ENCODE data around the gene GRIPAP1. TPM values are rescaled to one million over a fixed set of nuclear protein-coding genes. Genes with fewer than 3 reads are reported as not detected.
A peak's percentile ranks its signal among the peaks of the same experiment; 100 is the strongest.

Gene GRIPAP1
- total RNA-seq, 1 experiment from 2014 or later: 13.9 TPM

DNA sequence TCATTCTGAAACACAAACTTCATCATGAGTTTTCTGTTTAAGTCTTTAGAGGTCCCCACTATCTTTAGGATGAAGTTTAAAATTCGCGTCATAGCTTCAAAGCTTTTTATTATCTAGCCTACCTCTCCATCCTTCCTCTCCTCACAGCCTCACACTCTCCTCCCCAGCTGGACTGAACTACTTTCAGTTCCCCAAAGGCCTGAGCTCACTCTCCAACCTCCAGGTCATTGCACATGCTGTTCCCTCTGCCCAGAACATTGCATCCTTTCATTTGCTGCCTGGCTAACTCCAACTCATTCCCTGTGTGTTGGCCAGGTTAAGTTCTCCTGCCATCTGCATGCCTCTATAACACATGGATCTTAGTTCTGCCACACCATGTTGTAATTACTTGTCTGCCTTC is 41.8 kb downstream of the GRIPAP1 start:
- DNase-seq (ENCODE audit: low read depth): no peak

DNA sequence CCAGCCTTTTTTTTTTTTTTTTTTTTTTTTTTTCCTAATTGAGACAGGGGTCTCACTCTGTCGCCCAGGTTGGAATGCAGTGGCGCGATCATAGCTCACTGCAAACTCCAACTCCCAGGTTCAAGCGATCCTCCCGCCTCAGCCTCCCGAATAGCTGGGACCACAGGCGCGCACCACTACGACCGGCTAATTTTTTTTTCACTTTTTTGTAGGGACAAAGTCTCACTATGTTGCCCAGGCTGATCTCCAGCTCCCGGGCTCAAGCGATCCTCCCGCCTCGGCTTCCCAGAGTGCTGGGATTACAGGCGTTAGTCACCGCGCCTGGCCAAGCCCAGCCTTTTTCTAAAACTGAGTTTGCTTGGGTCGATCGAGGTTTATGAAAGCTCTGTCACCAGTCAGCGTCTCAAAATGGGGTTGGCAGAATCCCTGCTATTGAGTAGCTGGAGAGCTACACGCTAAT is 43.4 kb downstream of the GRIPAP1 start:
- peak; percentile 50 for DNase-seq (ENCODE audit: low read depth)

DNA sequence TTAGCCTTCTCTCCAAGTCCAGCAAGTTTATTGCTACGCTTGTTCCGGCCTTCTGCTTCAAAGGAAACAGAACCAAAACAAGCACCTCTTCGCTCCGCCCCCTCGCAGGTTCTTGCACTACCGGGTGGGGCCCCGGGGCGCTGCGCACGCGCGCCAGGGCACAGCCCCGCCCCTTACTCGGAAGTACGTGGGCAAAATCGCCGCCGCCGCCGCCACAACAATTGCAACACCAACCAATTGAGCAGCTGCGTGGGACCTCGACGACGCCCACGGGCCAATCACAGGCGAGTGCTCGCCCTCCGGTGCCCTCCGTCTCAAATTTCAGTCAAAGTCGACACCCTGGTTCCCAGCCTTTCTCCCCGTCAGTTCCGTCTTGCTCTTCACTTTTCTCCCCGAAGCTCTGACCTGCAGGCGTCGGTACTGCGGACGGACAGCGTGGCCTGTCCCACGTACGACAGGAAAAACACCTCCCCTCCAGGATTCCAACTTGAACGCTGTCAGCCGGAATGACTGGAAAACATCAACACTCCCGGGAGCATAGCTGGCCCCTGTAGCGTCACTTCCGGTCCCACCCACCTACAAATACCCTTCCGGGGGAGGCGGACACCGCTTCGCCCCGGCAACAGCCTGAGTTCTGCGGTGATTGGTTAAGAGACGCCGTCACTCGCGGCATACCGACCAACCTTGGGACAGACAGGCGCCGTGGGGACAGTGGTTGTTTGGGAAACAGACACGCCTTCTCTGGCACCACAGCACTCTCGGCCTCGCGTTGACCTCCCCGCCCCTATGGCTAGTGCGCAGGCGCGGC is 44.0 kb downstream of the GRIPAP1 start:
- DNase-seq (ENCODE audit: low read depth): peak; percentile 95

DNA sequence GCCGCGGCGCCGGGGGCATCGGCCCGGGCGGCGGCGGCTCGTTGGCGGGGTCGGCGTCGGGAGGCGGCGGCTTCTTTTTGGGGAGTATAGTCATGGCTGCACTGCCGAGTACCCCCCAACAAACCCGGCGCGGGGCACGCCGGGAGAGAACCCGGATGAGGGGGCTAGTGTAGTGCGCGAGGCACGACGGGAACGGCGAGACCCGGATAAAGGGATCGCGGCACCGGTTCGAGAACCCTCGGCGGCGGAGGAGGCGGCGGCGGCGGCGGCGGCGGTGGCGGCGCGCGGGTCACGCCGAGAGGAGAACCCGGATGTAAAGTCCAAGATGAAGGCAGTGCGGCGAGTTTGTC is 44.6 kb downstream of the GRIPAP1 start, which contains the start of gene OTUD5:
OTUD5 (minus strand) TSS at position 131 of the 350 bp plus-strand sequence; CDS start at position 94, 37 bp downstream.
- DNase-seq (ENCODE audit: low read depth): no peak

DNA sequence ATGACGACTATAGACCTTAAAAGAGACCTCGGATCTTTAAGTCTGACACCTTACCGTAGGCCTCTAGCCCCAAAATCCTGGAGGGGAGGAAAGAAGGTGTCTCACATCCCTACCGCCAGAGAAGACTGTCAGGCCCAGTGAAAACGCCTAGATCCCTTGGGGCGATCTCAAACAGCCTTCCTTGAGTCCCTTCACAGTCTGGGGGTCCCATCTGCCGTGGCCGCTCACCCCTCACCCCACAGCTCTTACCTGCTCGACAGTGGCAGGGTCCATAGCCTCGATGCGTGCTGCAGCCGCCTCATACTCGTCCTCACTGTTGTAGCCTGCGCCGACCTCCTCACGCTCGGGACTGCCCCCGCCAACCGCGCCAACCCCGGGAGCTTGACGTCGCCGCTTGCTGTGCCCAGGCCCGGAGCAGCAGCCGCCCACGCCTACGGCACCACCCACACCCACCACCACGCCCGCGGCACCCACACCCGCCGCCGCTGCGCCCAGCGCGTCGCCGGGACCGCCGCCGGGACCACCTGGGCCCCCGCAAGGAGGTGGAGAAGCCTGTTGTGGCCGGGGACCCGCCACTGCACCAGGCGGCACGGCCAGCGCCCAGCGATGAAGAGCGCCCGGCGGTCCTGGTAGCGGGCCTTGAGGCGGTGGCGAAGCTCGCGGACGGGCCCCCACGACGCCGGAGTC is 45.2 kb downstream of the GRIPAP1 start:
- no peak for DNase-seq (ENCODE audit: low read depth)

DNA sequence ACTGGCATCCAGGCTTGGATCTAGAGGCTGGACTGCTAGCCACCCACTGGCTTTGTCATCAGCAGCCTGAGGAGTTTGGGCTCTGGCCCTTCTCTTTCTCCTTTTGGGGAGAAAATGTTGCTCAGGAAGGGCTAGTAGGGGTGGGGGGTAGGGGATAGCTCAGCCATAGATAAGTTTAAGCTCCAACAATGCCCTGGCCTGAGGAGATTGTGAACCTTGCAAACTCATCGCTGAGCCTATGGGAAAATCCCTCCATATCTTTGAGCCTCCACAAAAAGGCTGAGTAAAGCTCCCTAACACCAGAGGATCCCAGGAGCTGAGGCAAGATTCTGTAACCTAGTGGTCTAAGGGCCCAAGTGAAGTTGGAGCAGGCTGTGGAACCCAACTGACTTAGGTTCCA is 53.5 kb downstream of the GRIPAP1 start:
- no peak for DNase-seq (ENCODE audit: low read depth)

DNA sequence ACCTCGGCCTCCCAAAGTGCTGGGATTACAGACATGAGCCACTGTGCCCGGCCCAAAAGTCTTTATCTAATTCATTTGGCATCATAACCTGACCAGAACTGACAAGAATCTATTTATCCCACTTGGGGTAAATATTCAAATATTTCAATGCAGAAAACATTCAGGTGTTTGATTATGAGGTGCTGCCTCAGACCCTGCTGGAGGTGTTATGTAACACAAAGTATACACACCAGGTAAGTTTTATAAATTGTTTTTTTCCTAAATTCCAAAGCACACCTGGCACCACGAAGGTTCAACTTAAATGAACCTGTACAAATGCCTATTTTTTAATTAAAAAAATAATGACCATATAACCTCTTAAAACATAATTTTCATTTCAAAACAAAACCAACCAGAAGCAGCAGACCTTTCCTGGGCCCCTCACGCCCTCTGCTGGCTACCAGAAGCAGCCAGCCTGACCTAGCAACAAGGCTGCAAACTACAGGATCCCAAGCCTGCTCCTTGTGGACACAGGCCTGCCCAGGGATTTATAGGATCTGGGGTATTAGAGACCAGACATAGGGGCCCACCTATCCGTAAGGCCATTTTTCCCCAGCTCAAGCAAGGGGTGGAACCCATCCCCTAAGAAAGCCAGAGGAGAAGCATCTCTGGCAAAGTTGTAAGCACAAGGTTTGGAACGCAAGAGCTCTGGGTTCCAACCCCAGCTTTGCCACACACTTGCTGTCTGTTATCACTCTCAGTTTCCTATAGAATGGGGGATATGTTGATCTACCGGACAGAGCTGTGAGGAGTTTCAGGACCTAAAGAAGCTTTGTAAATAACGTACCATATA is 56.3 kb downstream of the GRIPAP1 start:
- DNase-seq (ENCODE audit: low read depth): peak; percentile 36

DNA sequence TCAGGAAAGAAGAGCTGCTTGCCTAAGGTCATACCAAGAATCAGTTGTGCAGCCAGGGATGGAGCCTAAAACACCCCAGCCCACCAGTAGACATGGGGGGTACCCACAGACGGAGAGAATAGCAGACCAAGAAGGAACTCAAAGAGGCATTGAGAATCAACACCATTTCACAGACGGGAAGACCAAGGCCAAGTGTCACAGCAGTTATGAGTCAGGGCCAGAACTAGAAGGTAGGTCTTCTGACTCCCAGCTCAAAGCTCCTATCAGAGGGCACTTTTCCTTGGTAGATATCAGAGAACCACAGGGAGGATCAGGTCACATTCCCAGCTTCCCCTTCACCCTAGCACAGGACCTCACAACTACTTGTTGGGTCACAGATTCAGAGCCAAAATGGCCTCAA is 59.2 kb downstream of the GRIPAP1 start:
- no peak for DNase-seq (ENCODE audit: low read depth)

DNA sequence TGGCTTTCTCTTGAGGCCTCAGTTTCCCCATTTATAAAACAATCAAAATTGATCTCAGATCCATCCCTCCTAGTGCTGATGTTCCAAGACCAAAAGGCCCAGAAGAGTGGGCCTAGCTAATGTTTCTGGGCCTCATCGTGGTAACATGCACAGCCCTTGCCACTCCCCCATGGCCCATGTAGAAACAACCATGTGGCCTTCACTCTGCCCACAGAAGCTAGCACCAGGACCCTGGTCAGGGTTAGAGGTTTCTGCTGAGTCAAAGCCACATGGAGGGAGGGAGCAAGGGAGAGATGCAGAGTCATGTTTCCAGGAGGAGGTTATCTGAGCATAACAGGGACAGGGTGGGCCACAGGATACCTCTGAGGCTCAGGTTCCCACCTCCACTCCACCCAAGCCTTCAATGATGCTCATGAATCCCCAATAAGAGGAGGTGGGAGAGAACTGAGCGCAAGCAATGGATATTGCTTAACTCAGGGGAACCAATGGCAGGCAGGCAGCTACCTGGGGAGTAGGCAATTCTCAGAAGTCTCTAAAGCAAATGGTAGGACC is 61.6 kb downstream of the GRIPAP1 start:
- DNase-seq (ENCODE audit: low read depth): no peak

DNA sequence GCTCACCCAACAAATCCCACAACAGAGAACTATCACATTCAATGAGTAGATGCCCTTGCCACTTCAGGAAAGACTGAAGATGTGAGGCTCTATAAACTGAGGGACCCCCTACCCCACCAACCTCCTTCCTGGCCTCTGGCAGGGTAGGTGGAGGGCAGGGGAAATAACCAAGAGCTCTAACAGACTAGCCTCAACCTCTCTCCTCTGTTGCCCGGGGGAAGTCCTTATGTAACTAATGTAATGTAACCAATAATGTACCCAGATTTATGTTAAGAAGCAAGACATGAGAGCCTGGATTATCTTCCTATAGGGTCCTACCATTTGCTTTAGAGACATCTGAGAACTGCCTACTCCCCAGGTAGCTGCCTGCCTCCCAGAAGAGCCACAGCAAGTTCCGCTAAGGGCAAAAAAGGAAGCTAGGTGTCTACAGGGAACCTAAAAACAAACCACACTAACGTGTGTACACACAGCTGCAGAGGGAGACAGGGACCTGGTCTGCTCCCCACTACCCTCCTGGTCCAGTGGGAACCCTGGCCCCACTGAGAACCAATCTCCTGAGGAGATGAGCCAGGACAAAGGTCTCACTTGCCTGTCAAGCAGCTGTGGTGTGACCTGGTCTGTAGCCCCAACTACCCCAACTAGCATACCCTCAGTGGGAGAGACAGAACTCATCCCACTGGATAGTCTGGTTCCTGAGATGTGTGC is 62.4 kb downstream of the GRIPAP1 start:
- DNase-seq (ENCODE audit: low read depth): no peak

DNA sequence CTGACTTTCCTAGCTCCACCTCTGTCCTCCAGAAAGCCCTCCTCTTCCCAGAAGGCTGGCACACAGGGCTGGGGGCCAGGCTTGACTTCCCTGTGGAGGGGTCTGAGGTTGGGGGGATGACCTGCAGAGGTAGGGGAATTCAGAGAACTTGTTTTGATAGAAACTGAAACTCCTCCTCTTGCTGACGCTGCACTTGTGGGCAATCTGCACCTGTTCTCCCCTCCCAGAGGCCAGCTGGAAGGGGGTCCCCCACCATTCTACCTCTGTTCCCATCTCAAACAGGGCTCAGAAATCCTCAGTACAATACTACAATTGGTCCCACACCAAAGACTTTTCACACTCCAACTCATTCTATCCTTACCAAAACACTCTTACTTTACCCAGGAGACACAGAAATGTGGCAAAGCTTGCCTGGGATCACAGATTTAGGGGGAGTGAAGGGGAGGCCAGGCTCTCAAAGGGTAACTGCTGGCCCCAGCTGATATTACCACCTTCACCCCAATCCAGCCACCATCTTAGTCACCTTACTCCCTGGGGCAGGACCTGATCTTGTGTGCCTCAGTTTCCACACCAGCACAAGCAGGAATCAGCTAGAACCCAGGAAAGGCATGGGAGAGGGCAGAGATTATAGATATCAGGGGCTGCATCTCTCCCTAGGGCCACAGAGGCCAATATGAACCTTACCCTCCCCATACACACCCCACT is 63.2 kb downstream of the GRIPAP1 start:
- no peak for DNase-seq (ENCODE audit: low read depth)

DNA sequence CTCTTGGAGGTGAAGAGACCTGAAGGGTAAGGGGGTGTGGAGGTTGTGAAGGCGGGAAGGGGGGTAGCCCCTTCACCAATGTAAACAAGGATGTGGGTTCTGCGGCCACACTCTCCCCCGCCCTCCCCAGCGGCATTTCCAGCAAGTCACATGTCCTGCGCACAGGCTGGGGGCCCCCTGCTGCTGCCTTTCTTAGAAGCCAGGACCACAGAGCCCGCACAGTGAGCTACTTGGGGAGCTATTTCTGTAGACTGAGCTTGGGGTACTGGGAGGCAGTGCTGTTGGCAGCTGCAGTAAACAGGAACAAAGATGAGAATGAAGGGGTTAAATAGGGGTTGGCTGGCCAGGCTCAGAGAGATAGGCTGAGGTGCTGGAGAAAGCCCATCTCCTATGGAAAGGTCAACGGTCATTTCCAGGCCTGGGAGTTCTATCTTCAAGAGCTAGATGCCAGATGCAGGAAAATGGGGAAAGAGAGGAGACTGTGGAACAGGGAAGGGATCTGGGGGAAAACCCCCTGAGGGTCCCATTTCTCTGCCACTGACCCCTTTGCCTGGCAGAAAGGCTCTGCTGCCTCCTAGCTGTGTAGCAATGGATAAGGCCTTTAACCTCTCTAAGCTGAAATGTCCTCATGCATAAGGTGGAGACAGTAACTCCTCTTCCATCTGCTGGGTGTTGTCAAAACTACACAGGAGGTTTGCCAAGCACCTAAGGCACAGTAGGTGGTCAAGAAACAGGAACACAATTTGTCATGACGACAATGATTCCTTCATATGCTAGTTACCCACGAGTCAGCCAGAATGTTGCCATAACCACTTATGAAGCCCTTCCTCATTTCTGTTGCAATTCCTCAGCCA is 64.8 kb downstream of the GRIPAP1 start:
- DNase-seq (ENCODE audit: low read depth): no peak

DNA sequence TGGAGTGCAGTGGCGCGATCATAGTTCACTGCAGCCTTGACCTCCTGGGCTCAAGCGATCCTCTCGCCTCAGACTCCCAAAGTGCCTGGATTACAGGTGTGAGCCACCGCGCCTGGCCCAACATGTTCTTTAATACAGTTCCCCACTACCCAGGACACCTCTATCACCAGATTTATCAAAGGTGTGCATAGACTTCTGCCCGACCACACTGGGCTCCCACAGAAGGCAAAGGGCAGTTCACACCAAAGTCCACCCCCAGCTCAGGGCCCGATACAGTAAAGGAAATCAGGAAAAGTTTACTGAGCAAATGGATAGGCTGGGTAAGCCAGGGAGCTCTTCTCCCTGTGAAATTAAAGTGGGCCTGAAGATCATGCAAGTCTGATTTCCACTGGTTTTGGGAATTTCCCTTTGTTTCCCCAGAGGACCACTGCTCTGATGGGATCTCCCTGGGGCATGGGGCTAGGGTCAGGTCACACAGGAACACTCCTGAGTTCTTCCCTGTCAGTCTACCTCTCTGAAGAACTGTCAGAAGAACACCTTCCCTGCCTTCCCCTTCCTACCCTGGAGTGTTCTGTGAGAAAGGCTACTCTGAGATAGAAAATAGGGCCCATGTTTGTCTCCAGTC is 65.5 kb downstream of the GRIPAP1 start:
- DNase-seq (ENCODE audit: low read depth): no peak

DNA sequence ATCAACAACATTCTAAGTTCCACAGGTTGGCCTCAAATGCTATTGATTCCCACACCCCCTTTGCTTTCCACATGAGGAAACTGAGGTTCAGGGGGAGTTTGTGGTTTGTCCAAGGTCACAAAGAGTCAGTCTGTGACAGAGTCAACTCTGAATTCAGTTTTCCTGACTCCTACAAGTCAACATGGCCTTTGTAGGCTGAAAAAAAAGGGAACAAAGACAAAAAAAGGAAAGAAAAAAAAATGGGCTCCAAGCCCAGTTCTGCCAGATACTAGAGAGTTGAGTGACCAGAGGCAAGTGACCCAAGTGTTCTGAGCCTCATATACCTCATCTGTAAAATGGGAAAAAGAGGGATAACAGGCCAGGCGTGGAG is 66.8 kb downstream of the GRIPAP1 start:
- DNase-seq (ENCODE audit: low read depth): no peak

DNA sequence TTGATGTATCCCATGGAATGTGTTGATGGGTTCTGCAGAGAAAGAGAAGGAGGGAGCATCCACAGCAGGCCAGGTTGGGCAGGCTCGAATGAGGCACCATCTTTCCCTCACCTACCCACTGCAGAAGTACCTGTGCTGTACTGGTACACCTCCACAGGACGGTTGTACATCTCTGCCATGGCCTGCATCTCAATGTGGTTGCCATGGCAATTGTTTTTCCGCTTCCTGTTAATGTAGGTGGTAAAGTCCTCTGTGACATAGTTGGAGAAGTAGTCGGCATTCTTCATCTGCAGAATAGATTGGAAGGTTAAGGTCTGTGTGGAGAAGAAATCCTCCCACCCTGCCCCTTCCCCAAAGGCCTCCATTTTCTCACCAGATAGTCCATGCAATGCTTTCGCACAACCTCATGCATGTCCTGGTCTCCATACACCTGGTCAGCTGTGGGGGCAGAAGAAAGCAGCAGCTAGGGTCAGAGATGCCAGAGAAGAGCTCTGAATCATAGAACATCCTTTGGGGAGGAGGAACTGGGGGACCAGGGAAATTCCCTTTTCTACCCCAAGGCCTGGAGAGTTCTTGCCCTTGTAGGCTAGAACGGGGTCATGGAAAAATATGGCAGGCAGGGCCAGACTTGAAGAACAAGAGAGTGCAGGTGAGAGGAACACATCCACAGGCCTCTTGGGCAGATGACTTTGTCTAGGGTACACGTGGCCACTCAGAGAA is 67.3 kb downstream of the GRIPAP1 start:
- no peak for DNase-seq (ENCODE audit: low read depth)

DNA sequence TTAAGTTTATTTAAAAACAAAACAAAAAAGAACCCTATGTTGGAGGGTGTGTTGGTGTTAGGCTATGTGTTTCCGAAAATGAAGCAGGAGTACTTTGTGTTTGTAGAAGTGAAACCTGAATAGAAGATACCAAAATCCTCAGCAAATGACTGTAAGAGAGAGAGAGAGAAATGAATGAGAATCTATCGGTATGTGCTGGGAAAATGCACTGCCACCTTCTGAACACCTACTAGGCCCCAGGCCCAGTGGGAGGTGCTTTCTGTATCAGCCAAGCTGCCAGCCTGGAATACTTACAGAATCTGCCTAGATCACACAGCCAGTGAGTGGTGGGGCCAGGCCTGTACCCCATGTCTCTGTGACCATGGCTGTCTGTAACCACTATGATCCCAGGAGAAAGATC is 68.3 kb downstream of the GRIPAP1 start:
- DNase-seq (ENCODE audit: low read depth): no peak

DNA sequence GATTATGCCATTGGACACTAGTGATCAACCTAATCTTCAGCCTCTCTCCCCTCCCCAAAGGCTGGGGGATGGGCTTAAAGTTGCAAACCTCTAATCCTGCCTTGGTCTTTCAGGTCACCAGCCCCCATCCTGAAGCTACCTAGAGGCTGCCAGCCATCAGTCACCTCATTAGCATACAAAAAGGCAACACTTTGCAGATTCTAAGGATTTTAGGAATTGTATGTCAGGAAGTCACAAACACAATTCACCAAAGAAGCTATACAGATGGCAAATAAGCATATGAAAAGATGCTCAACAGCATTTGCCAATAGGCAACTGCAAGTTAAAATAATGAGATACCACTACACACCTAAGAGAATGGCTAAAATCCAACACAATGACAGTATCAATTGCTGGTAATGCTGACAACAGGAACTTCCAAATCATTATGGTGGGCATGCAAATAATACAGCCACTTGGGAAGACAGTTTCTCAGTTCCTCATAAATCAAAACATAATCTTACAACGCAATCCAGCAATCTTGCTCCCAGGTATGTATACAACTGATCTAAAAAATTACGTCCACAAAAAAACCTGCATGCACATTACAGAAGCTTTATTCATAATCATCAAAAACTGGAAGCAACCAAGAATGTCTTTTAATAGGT is 74.2 kb downstream of the GRIPAP1 start:
- DNase-seq (ENCODE audit: low read depth): no peak

DNA sequence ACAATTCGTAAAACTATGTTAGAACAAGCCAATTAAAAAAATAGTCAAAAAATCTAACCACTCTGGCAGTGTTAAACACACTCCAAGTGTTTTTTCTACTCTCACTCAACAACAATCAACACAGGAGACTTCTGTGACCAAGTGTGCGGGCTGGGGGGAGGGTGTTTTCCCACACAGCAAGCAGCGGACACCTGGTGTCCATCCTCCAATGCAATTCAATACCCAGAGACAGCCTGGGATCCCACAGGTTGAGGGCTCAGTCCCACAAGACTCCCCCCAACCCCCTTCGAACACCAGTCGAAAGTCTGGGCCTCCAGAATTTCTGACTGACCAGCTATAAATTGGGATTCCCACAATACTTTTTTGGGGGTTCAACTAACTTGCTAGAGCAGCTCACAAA is 74.9 kb downstream of the GRIPAP1 start:
- DNase-seq (ENCODE audit: low read depth): no peak

Data from HT1080 (cell line).